ELR (cell line): Measurements from ENCODE around the gene TSPAN33.
A peak's percentile ranks its signal among the peaks of the same experiment; 100 is the strongest.

Source experiments
- DNase-seq: peaks from one replicate; pipeline ENCODE4 v3.0.0-alpha.2; 2015; ENCODE audit warnings: low read depth

TSPAN33 gene

GRCh38 chr7:129136887-129137642, 7.4 kb upstream of the TSPAN33 start:
- DNase-seq = no peak

GRCh38 chr7:129143724-129144094, 798 bp upstream of the TSPAN33 start:
- no peak for DNase-seq

- no peak for DNase-seq
Observed at GRCh38 chr7:129144834-129145668, 544 bp downstream of the TSPAN33 start.

GRCh38 chr7:129146237-129146979, 1.9 kb downstream of the TSPAN33 start:
- DNase-seq = no peak

GRCh38 chr7:129147731-129148130, 3.2 kb downstream of the TSPAN33 start:
- no peak for DNase-seq

GRCh38 chr7:129149511-129149910, 5.0 kb downstream of the TSPAN33 start:
- no peak for DNase-seq

- no peak for DNase-seq
Observed at GRCh38 chr7:129150199-129150996, 5.9 kb downstream of the TSPAN33 start.

- DNase-seq = no peak
Observed at GRCh38 chr7:129157651-129158050, 13.1 kb downstream of the TSPAN33 start.

GRCh38 chr7:129159539-129159938, 15.0 kb downstream of the TSPAN33 start:
- DNase-seq = no peak

GRCh38 chr7:129160161-129160905, 15.8 kb downstream of the TSPAN33 start:
- DNase-seq = no peak

- DNase-seq = no peak
Observed at GRCh38 chr7:129161524-129162225, 17.2 kb downstream of the TSPAN33 start.

- no peak for DNase-seq
Observed at GRCh38 chr7:129162732-129163131, 18.2 kb downstream of the TSPAN33 start.

- peak; percentile 63 for DNase-seq
Observed at GRCh38 chr7:129163875-129164544, 19.5 kb downstream of the TSPAN33 start.

GRCh38 chr7:129166745-129167144, 22.2 kb downstream of the TSPAN33 start:
- DNase-seq = no peak

- no peak for DNase-seq
Observed at GRCh38 chr7:129167817-129168216, 23.3 kb downstream of the TSPAN33 start.

GRCh38 chr7:129168231-129169021, 23.9 kb downstream of the TSPAN33 start:
- no peak for DNase-seq

- DNase-seq = no peak
Observed at GRCh38 chr7:129169171-129169671, 24.7 kb downstream of the TSPAN33 start.

- no peak for DNase-seq
Observed at GRCh38 chr7:129169686-129170440, 25.4 kb downstream of the TSPAN33 start.
